SK-N-MC (cell line): ENCODE measurements around the gene NFIB.
A peak's percentile ranks its signal among the peaks of the same experiment; 100 is the strongest.

ENCODE experiments used
- DNase-seq: peaks from one replicate; pipeline ENCODE4 v3.0.0-alpha.2; 2011; ENCODE audit warnings: low read depth, low spot score
- H3K27ac ChIP-seq: fragments of 200-600 bp; sonication (generic); 2 replicates; pipeline ENCODE4 v1.5.1; 2016; ENCODE audit warnings: mixed run types
- H3K36me3 ChIP-seq: fragments of 200-600 bp; sonication (generic); 2 replicates; pipeline ENCODE4 v1.6.1; 2017; ENCODE audit warnings: antibody characterized with exemption, low read length, mixed read lengths; ENCODE audit not compliant: insufficient read depth
- H3K4me3 ChIP-seq: fragments of 200-600 bp; sonication (generic); 2 replicates; pipeline ENCODE4 v1.5.1; 2016
- H3K9ac ChIP-seq: fragments of 200-600 bp; sonication (generic); 2 replicates; pipeline ENCODE4 v1.8.0; 2017; ENCODE audit warnings: mixed run types, mixed read lengths; ENCODE audit not compliant: insufficient read length
- H3K9me3 ChIP-seq: fragments of 200-600 bp; sonication (generic); 2 replicates; pipeline ENCODE4 v1.6.1; 2017; ENCODE audit warnings: low read depth, mild to moderate bottlenecking, antibody characterized with exemption, low read length, moderate library complexity, mixed read lengths
- EZH2 ChIP-seq: fragments of 200-600 bp; sonication (generic); IDR thresholded peaks from one replicate; pipeline ENCODE4 v1.6.1; 2017; ENCODE audit warnings: antibody characterized with exemption
- FOXP2 ChIP-seq: optimal IDR thresholded peaks from 2 replicates; pipeline ENCODE3; 2011; ENCODE audit warnings: mild to moderate bottlenecking, moderate library complexity; ENCODE audit not compliant: insufficient read depth; ENCODE audit errors: extremely low read length, control extremely low read depth
- POLR2AphosphoS5 ChIP-seq: IDR thresholded peaks from 2 replicates; pipeline ENCODE4 v1.6.1; 2012; ENCODE audit warnings: mild to moderate bottlenecking, low read depth, low read length, borderline replicate concordance

The NFIB gene

DNA sequence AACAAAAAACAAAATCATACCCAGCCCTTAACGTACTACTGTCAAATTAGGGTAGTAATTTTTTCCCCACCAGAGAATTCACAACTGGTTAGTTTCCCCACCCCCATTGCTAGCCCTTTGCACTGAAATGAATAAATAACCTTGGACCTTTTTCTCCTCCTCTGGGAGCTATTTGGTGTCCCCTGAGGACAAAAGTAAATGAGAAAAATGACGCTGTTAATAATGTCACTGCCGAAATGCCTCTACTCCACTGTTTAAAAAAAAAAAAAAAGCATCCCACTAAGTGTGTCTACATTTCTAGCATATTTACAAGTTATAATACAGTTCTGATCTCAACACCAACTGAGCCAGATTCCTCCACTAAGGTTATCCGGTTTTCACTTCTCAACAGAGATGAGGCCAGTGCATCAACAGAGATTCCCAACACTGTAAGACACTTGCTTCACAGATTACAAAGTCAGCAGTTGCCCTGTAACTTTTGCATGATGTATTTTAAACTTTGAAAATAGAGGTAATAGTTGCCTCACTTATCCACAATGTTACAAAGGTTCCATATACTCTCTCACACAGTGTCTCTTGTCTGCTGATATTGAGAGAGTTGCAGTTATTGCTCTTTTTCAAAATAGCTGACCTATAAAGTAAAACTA, 5.1 kb upstream of the NFIB start:
- H3K9ac ChIP-seq: peak overlapping the region; percentile 8
- peak overlapping the region; percentile 78 for H3K4me3 ChIP-seq
- peak overlapping the region; percentile 91 for H3K27ac ChIP-seq
- H3K9me3 ChIP-seq: no peaks in the 10 kb centered on the region
- TF ChIP-seq EZH2 (no peak), FOXP2 (no peak), POLR2AphosphoS5 (no peak)
- no peaks in the 10 kb centered on the region for H3K36me3 ChIP-seq
- no peak for DNase-seq

DNA sequence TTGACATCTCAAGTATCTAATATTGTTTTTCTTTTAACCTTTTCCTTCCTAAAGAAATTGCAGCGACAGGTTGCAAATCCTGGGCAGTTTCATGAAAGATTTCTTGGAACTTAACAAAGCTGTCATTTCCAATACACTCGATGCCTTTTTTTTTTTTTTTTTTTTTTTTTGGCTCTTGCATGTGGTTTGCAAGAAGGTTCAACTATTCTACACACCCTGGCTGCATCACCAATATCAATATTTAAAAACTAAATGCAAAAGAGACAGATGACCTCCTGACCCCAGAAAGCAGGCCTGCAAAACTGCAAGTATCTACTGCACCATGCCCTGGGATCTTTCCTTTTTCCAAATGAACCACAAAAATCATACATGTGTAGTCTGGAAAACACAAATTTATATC, 4.4 kb upstream of the NFIB start:
- Histone ChIP-seq H3K9ac (no peak overlapping the region), H3K27ac (peak overlapping the region; percentile 91), H3K9me3 (no peaks in the 10 kb centered on the region), H3K36me3 (no peaks in the 10 kb centered on the region), H3K4me3 (peak overlapping the region; percentile 78; the same call in 1 of the 2 replicates)
- DNase-seq: no peak
- TF ChIP-seq FOXP2: no peak
- TF ChIP-seq POLR2AphosphoS5: no peak
- TF ChIP-seq EZH2: no peak

- DNase-seq: no peak
- Histone ChIP-seq H3K9me3 (no peaks in the 10 kb centered on the region), H3K27ac (peak overlapping the region; percentile 91), H3K36me3 (no peaks in the 10 kb centered on the region), H3K9ac (no peak overlapping the region), H3K4me3 (no peak overlapping the region)
- no peak for TF ChIP-seq EZH2
- no peak for TF ChIP-seq POLR2AphosphoS5
- TF ChIP-seq FOXP2: no peak
Measured at GRCh38 chr9:14317667-14318320, 3.9 kb upstream of the NFIB start.

- peak overlapping the region; percentile 5 for H3K9ac ChIP-seq
- TF ChIP-seq POLR2AphosphoS5: no peak
- TF ChIP-seq EZH2: no peak
- TF ChIP-seq FOXP2: no peak
- H3K27ac ChIP-seq: peak overlapping the region; percentile 22; the same call in 1 of the 2 replicates
- no peak for DNase-seq
- H3K9me3 ChIP-seq: no peaks in the 10 kb centered on the region
- 0 out of 2 replicates have a peak overlapping the region, but pooled peaks have one; percentile 17 for H3K4me3 ChIP-seq
- no peaks in the 10 kb centered on the region for H3K36me3 ChIP-seq
Measured at GRCh38 chr9:14316602-14317300, 2.8 kb upstream of the NFIB start.

DNA sequence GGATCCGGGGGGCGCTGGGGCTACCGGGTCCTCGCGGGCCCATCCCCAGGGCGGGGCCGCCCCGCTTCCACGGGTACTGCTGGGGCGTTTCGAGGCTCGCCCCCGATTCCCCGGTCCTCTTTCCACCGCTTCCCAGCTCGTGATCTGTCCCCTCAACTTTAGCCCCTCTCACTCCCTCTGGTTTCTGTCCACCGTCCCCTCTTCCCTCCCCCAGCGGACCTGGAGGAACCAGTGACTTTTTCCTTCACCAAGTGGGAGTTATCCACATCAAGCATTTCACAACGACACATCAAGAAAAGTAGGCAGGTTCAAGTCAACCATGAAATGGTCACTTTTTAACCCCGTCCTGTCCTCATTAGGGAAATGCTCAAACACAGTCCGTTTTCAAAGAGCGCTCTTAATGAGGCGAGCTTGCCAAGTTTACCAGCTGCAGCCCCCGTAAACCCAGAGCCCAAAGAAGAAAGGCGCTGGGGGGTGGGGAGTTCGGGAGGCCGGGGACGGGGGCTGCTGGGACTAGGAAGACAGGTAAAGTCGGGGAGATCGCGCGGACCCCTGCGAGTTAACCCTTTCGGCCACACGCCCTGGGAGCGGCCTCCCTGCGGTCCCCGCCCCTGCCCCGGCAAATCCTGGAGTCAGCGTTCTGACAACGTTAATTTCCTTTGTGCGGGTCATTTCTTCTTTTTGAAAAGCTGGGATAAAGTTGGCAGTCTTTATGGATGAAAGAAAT, 2.1 kb upstream of the NFIB start:
- no peak for TF ChIP-seq EZH2
- no peak for TF ChIP-seq FOXP2
- no peak for TF ChIP-seq POLR2AphosphoS5
- peak overlapping the region; percentile 25; the same call in 1 of the 2 replicates for H3K27ac ChIP-seq
- peak overlapping the region; percentile 68 for H3K4me3 ChIP-seq
- no peaks in the 10 kb centered on the region for H3K9me3 ChIP-seq
- H3K36me3 ChIP-seq: no peaks in the 10 kb centered on the region
- H3K9ac ChIP-seq: no peak overlapping the region
- no peak for DNase-seq

DNA sequence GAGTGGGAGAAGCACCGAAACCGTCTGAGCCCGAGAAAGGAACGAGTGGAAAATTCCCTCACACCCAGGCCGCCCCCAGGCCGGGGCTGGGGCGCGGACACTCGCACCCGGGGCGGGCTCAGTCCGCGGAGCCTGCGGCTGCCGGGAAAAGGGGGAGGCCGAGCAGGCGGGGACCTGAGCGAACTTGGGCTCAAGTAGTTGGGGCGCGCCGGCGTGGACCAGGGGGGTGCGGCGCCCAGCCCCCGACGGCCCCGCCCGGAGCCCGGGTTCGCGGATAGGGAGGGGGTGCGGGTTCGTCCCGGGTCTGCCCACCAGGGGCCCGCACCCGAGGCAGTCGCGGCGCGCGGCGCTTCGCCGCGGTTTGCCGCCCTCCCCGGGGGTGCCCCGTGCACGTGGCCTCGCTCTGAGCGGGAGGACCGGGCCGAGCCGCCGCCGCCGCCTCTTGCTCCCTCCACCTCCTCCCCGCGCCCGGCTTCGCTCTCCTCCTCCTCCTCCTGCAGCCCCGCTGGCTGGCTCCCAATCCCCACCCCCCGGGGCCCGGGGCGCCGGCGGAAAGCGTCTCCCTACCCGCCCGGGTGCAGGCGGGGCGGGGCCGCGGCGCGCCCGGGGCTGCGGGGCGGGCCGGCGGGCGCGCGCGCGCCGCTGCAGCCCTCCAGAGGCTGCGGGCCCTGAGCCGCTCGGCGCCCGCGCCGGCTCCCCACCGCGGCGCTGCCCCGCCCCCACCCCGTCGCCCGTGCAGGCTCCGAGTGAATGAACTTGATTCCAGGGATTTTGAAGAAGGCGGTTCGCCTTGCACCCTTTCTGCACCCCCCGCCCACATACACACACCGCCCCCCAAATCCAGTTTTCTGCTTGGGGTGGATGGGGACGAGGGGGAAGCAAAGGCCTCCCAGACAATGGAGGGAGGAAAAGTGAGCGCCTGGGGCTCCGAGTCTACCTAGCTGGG, 1.3 kb upstream of the NFIB start:
- TF ChIP-seq FOXP2 (no peak), EZH2 (no peak), POLR2AphosphoS5 (no peak)
- Histone ChIP-seq H3K27ac (peak overlapping the region; percentile 97), H3K9me3 (no peaks in the 10 kb centered on the region), H3K4me3 (peak overlapping the region; percentile 93), H3K9ac (peak overlapping the region; percentile 92), H3K36me3 (no peaks in the 10 kb centered on the region)
- no peak for DNase-seq

GRCh38 chr9:14314424-14314928, 535 bp upstream of the NFIB start:
- Histone ChIP-seq H3K27ac (peak overlapping the region; percentile 97), H3K9ac (peak overlapping the region; percentile 92), H3K36me3 (no peaks in the 10 kb centered on the region), H3K9me3 (no peaks in the 10 kb centered on the region), H3K4me3 (peak overlapping the region; percentile 93)
- peak; percentile 87 for DNase-seq
- no peak for TF ChIP-seq FOXP2
- peak; percentile 66 for TF ChIP-seq POLR2AphosphoS5
